ENCODE data around the gene TANC1. TPM values are rescaled to one million over a fixed set of nuclear protein-coding genes. Genes with fewer than 3 reads are reported as not detected.

Gene TANC1
- polyA plus RNA-seq, 2 of the 4 experiments (the other 2 are of a cell fraction) = 9.2 to 21.2 TPM

DNA sequence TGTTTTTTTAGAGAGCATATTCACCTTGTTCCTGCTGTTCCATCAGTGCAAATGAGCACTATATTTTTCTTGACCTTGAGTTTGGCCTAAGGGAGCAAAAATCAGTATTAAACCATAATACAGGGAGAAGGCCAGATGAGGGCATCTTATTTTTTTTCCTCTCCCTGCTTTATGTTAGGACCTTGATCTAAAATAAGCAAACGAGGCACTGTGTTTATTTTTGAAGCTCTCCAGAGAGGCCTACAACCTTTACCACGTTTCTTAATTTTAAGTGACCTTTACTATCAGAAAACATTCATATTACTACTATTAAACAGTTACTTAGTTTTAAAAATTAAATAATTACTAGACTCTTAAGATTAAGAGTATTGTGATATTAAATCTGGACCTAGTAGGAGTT, 100.8 kb downstream of the TANC1 start:
- TF ChIP-seq CHD4 (IDR thresholded peaks at IDR 0.05; ENCODE audit: borderline replicate concordance) (no peak), NR3C1 (IDR thresholded peaks at IDR 0.05) (no peak), RFX5 (IDR thresholded peaks at IDR 0.05) (no peak), FOXS1 (CRISPR knock-in tag; IDR thresholded peaks at IDR 0.05) (no peak), NFE2L2 (conservative IDR thresholded peaks at IDR 0.05; ENCODE audit: low read length) (no peak), BHLHE40 (IDR thresholded peaks at IDR 0.05; ENCODE audit: low read depth, low read length) (no peak), HDAC2 (IDR thresholded peaks at IDR 0.05) (no peak)
- TF ChIP-seq, protein P1, sequence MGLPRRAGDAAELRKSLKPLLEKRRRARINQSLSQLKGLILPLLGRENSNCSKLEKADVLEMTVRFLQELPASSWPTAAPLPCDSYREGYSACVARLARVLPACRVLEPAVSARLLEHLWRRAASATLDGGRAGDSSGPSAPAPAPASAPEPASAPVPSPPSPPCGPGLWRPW (IDR thresholded peaks at IDR 0.05) = no peak
- TF ChIP-seq, protein P2, sequence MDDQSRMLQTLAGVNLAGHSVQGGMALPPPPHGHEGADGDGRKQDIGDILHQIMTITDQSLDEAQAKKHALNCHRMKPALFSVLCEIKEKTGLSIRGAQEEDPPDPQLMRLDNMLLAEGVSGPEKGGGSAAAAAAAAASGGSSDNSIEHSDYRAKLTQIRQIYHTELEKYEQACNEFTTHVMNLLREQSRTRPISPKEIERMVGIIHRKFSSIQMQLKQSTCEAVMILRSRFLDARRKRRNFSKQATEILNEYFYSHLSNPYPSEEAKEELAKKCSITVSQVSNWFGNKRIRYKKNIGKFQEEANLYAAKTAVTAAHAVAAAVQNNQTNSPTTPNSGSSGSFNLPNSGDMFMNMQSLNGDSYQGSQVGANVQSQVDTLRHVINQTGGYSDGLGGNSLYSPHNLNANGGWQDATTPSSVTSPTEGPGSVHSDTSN (IDR thresholded peaks at IDR 0.05) = no peak
- ATAC-seq = no peak
- 73% methylated on average over 2 of the region's 2 CpGs for WGBS (ENCODE audit: missing lambda C conversion rate)
- no peak for DNase-seq (ENCODE audit: low read depth in 1 of 2, low spot score in 1 of 2)
- Histone ChIP-seq H3K9me3 (no peaks in the 10 kb centered on the region), H3K4me1 (peaks cover 35% of the 10 kb centered on the region), H3K27ac (peak overlapping the region; percentile 70 to 87), H3K4me2 (peak overlapping the region; percentile 20; the same call in 2 of the 3 replicates), H3K4me3 (no peak overlapping the region)
- no peak for FAIRE-seq
- ChIA-PET POLR2A (no interaction called here), CTCF (no interaction called here)

DNA sequence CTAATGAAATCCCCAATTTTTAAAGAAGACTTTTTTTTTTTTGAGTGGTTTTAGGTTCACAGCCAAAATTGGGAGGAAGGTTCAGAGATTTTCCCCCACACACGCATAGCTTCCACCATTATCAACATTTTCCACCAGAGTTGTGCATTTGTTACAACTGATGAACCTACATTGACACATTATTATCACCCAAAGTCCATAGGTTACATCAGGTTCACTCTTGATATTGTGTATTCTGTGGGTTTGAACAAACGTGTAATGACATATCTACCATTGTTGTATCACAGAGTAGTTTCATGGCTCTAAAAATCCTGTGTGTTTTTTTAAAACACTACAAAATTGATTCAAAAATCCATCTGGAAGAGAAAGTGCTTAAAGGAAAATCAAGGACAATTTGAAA, 101.8 kb downstream of the TANC1 start:
- DNase-seq (ENCODE audit: low read depth in 1 of 2, low spot score in 1 of 2) (no peak), FAIRE-seq (no peak), ATAC-seq (no peak)
- Histone ChIP-seq H3K4me2 (no peak overlapping the region), H3K27ac (peak overlapping the region; percentile 70 to 87), H3K4me3 (no peak overlapping the region), H3K9me3 (no peaks in the 10 kb centered on the region), H3K4me1 (peaks cover 25% of the 10 kb centered on the region)
- no peak for TF ChIP-seq BHLHE40 (IDR thresholded peaks at IDR 0.05; ENCODE audit: low read depth, low read length)
- TF ChIP-seq TP53 (CRISPR knock-in tag; IDR thresholded peaks at IDR 0.05) = no peak
- no peak for TF ChIP-seq RAD21 (conservative IDR thresholded peaks at IDR 0.05 in 1 of 2, IDR thresholded peaks at IDR 0.05 in 1 of 2)
- TF ChIP-seq HEYL (CRISPR knock-in tag; IDR thresholded peaks at IDR 0.05) = no peak
- no peak for TF ChIP-seq FOXS1 (CRISPR knock-in tag; IDR thresholded peaks at IDR 0.05)
- WGBS (ENCODE audit: missing lambda C conversion rate) = 47% methylated on average over 2 of the region's 2 CpGs
- ChIA-PET CTCF (interaction anchor here (1.1 to 1.7 kb wide), 2 partner anchors 49 to 166 kb away, joined by 3 to 5 read pairs; no protein-coding TSS in a partner anchor), POLR2A (no interaction called here)

DNA sequence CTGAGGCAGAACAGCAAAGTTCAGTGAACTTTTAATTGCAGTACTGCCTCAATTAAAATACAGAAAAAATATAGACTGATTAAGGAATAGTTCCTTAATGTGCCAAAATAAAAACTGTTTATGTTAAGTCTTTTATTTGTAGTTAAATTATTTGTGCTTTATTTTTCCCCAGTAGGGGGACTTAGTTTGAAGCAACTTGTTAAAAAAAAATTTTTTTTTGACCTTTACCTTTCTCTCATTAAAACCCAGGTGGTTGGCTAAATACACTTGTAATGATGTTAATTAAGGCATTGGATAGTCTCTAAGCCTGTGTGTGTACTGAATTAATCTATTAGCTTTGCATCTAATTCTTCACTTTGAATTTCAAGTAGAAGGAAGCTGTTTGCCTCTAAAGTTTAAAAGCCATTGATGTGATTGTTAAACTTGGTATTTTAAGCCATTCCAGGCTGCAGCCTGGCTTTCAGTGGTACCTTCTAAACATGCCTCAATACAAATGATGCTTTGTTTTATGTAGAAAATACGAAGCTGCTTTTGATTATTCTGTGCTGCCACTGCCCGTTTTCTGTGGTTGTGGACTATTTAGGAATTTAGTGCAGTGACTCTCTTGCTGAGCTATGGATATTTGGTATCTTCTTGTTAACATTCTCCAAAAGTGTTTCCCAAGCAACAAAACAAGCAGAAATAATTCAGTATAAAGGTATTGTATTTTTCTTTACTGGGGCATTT, 102.9 kb downstream of the TANC1 start:
- TF ChIP-seq FOSL2 (IDR thresholded peaks at IDR 0.05) (no peak), FOSL2 (CRISPR knock-in tag; IDR thresholded peaks at IDR 0.05) (no peak), FOSB (CRISPR knock-in tag; IDR thresholded peaks at IDR 0.05) (no peak), ZNF302 (CRISPR knock-in tag; IDR thresholded peaks at IDR 0.05) (no peak), EHF (CRISPR knock-in tag; IDR thresholded peaks at IDR 0.05) (no peak)
- TF ChIP-seq, protein P3, sequence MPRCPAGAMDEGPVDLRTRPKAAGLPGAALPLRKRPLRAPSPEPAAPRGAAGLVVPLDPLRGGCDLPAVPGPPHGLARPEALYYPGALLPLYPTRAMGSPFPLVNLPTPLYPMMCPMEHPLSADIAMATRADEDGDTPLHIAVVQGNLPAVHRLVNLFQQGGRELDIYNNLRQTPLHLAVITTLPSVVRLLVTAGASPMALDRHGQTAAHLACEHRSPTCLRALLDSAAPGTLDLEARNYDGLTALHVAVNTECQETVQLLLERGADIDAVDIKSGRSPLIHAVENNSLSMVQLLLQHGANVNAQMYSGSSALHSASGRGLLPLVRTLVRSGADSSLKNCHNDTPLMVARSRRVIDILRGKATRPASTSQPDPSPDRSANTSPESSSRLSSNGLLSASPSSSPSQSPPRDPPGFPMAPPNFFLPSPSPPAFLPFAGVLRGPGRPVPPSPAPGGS (IDR thresholded peaks at IDR 0.05) = no peak
- TF ChIP-seq, protein P4, sequence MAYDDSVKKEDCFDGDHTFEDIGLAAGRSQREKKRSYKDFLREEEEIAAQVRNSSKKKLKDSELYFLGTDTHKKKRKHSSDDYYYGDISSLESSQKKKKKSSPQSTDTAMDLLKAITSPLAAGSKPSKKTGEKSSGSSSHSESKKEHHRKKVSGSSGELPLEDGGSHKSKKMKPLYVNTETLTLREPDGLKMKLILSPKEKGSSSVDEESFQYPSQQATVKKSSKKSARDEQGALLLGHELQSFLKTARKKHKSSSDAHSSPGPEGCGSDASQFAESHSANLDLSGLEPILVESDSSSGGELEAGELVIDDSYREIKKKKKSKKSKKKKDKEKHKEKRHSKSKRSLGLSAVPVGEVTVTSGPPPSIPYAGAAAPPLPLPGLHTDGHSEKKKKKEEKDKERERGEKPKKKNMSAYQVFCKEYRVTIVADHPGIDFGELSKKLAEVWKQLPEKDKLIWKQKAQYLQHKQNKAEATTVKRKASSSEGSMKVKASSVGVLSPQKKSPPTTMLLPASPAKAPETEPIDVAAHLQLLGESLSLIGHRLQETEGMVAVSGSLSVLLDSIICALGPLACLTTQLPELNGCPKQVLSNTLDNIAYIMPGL (CRISPR knock-in tag; IDR thresholded peaks at IDR 0.05; ENCODE audit: borderline replicate concordance) = no peak
- ATAC-seq (no peak), DNase-seq (ENCODE audit: low read depth in 1 of 2, low spot score in 1 of 2) (no peak), FAIRE-seq (no peak)
- Histone ChIP-seq H3K27ac (no peak overlapping the region), H3K4me3 (no peak overlapping the region), H3K9me3 (no peaks in the 10 kb centered on the region), H3K4me2 (no peak overlapping the region), H3K4me1 (peaks cover 28% of the 10 kb centered on the region)
- WGBS (ENCODE audit: missing lambda C conversion rate) = 93% methylated on average over 2 of the region's 2 CpGs
- ChIA-PET POLR2A (no interaction called here), CTCF (interaction anchor here (0.6 to 1.7 kb wide), 5 partner anchors 15 to 167 kb away, joined by 3 to 5 read pairs (median 3); no protein-coding TSS in a partner anchor)

Data from A549 (cell line).